Neuronal stem cell (in vitro differentiated cells): ENCODE data around the gene PID1.

Source experiments
- DNase-seq: peaks from one replicate; pipeline ENCODE4 v3.0.0-alpha.2; 2013; ENCODE audit warnings: low spot score
- H2AFZ ChIP-seq: one replicate; pipeline ENCODE4 v1.6.1; 2013; ENCODE audit warnings: mild to moderate bottlenecking, low read length, inconsistent platforms
- H2AK5ac ChIP-seq: 2 replicates; pipeline ENCODE4 v1.6.1; 2013; ENCODE audit warnings: low read depth, mild to moderate bottlenecking, inconsistent platforms, low read length, moderate library complexity, mixed read lengths
- H2BK120ac ChIP-seq: 2 replicates; pipeline ENCODE4 v1.6.1; 2013; ENCODE audit warnings: low read depth, mild to moderate bottlenecking, inconsistent platforms, low read length, moderate library complexity, mixed read lengths
- H2BK12ac ChIP-seq: one replicate; pipeline ENCODE4 v1.6.1; 2013; ENCODE audit warnings: low read length, inconsistent platforms
- H2BK15ac ChIP-seq: 2 replicates; pipeline ENCODE4 v1.6.1; 2013; ENCODE audit warnings: mild to moderate bottlenecking, low read length, inconsistent platforms, mixed read lengths
- H2BK5ac ChIP-seq: one replicate; pipeline ENCODE4 v1.6.1; 2013; ENCODE audit warnings: inconsistent platforms, mild to moderate bottlenecking, low read length, moderate library complexity
- H3K14ac ChIP-seq: one replicate; pipeline ENCODE4 v1.6.1; 2013; ENCODE audit warnings: low read length, inconsistent platforms
- H3K18ac ChIP-seq: 2 replicates; pipeline ENCODE4 v1.6.1; 2013; ENCODE audit warnings: low read length, inconsistent platforms
- H3K23ac ChIP-seq: 2 replicates; pipeline ENCODE4 v1.6.1; 2013; ENCODE audit warnings: low read depth, mild to moderate bottlenecking, mixed read lengths, low read length, inconsistent platforms; ENCODE audit not compliant: poor library complexity
- H3K27ac ChIP-seq: replicated peaks from 3 replicates; pipeline ENCODE4 v1.5.1; 2013; ENCODE audit warnings: low read length, inconsistent platforms
- H3K27me3 ChIP-seq, 3 experiments: 2 replicates each; pipeline ENCODE4 v1.6.1; 2013; ENCODE audit warnings: low read length in 3 of 3, mild to moderate bottlenecking in 2 of 3, inconsistent platforms in 1 of 3, low read depth in 1 of 3, mixed read lengths in 1 of 3, moderate library complexity in 1 of 3; ENCODE audit not compliant: control insufficient read depth in 3 of 3, insufficient read depth in 3 of 3
- H3K36me3 ChIP-seq, 2 donors: replicated peaks in 1 of 2; 2 replicates each; pipeline ENCODE4 v1.6.1; 2013; ENCODE audit warnings: low read length in 2 of 2; ENCODE audit not compliant: control insufficient read depth in 2 of 2, insufficient read depth in 2 of 2
- H3K4ac ChIP-seq: 2 replicates; pipeline ENCODE4 v1.6.1; 2013; ENCODE audit warnings: inconsistent platforms, mild to moderate bottlenecking, low read length, moderate library complexity
- H3K4me1 ChIP-seq, 2 donors: 1 replicate in 1 of 2; 2 replicates in 1 of 2; pipeline ENCODE4 v1.6.1; 2013; ENCODE audit warnings: low read length in 2 of 2, low read depth in 1 of 2; ENCODE audit not compliant: control insufficient read depth in 2 of 2, insufficient read depth in 1 of 2
- H3K4me2 ChIP-seq: one replicate; pipeline ENCODE4 v1.6.1; 2013; ENCODE audit warnings: mild to moderate bottlenecking, low read length, inconsistent platforms; ENCODE audit not compliant: insufficient read depth, poor library complexity, severe bottlenecking
- H3K4me3 ChIP-seq, 2 donors: 2 replicates each; pipeline ENCODE4 v1.5.1; 2013; ENCODE audit warnings: low read length in 2 of 2, mild to moderate bottlenecking in 2 of 2, inconsistent platforms in 1 of 2, moderate library complexity in 1 of 2
- H3K79me1 ChIP-seq: one replicate; pipeline ENCODE4 v1.6.1; 2013; ENCODE audit warnings: low read depth, mild to moderate bottlenecking, inconsistent platforms, low read length, moderate library complexity
- H3K9ac ChIP-seq: one replicate; pipeline ENCODE4 v1.6.1; 2013; ENCODE audit warnings: mild to moderate bottlenecking, low read depth, low read length, inconsistent platforms; ENCODE audit not compliant: poor library complexity
- H3K9me3 ChIP-seq, 2 donors: replicated peaks in 1 of 2; 2 replicates each; pipeline versions ENCODE3 to v1.6.1; 2013; ENCODE audit warnings: low read length in 2 of 2, mild to moderate bottlenecking in 2 of 2, inconsistent platforms in 1 of 2, low read depth in 1 of 2, mixed read lengths in 1 of 2, moderate library complexity in 1 of 2; ENCODE audit not compliant: control insufficient read depth in 2 of 2, insufficient read depth in 1 of 2
- H4K8ac ChIP-seq: one replicate; pipeline ENCODE4 v1.6.1; 2013; ENCODE audit warnings: low read depth, mild to moderate bottlenecking, inconsistent platforms, low read length, moderate library complexity
- H4K91ac ChIP-seq: one replicate; pipeline ENCODE4 v1.6.1; 2013; ENCODE audit warnings: low read length, low read depth, mild to moderate bottlenecking, inconsistent platforms; ENCODE audit not compliant: poor library complexity
- WGBS, 2 donors: extraction: QIAGEN DNeasy Blood & Tissue Kit; methylation state at CpG; one replicate each; pipeline ENCODE4 v1.1.7; 2013; ENCODE audit warnings: missing lambda C conversion rate in 2 of 2, mixed read lengths in 1 of 2; ENCODE audit not compliant: insufficient read length in 2 of 2, insufficient replicate concordance in 1 of 2; ENCODE audit errors: extremely low coverage in 2 of 2; 5-methylcytosine and 5-hydroxymethylcytosine counted together

Gene PID1

GRCh38 chr2:229085439-229085838, 185.6 kb downstream of the PID1 start:
- Histone ChIP-seq H3K27ac (no peak overlapping the region), H3K27me3 (no peaks in the 10 kb centered on the region), H2BK12ac (no peak overlapping the region), H2BK5ac (no peak overlapping the region), H3K14ac (no peak overlapping the region), H3K4me3 (no peak overlapping the region), H2BK120ac (no peak overlapping the region), H2BK15ac (no peak overlapping the region), H3K79me1 (no peaks in the 10 kb centered on the region), H3K23ac (no peak overlapping the region), H3K4me2 (no peak overlapping the region), H4K91ac (no peak overlapping the region), H3K4ac (no peak overlapping the region), H3K9me3 (no peaks in the 10 kb centered on the region), H3K36me3 (no peaks in the 10 kb centered on the region), H3K4me1 (peaks cover 0 to 2% of the 10 kb centered on the region in 2 donors), H4K8ac (no peak overlapping the region), H2AK5ac (no peak overlapping the region), H2AFZ (no peak overlapping the region), H3K18ac (no peak overlapping the region), H3K9ac (no peak overlapping the region)
- no peak for DNase-seq

GRCh38 chr2:229084447-229084846, 186.6 kb downstream of the PID1 start:
- DNase-seq, result no peak
- Histone ChIP-seq H2BK15ac (no peak overlapping the region), H3K14ac (no peak overlapping the region), H3K9me3 (peaks cover 0 to 1% of the 10 kb centered on the region in 2 donors), H2BK12ac (no peak overlapping the region), H3K23ac (no peak overlapping the region), H2BK5ac (no peak overlapping the region), H4K91ac (no peak overlapping the region), H3K4me3 (no peak overlapping the region), H3K4me2 (no peak overlapping the region), H3K4me1 (no peaks in the 10 kb centered on the region), H2AFZ (no peak overlapping the region), H3K36me3 (no peaks in the 10 kb centered on the region), H3K4ac (no peak overlapping the region), H3K79me1 (no peaks in the 10 kb centered on the region), H2BK120ac (no peak overlapping the region), H4K8ac (no peak overlapping the region), H3K9ac (no peak overlapping the region), H3K27me3 (no peaks in the 10 kb centered on the region), H2AK5ac (no peak overlapping the region), H3K18ac (no peak overlapping the region), H3K27ac (no peak overlapping the region)
- no CpG with 5 or more reads among the region's 5 CpGs for WGBS, 2 donors

- no peaks in the 10 kb centered on the region for H3K79me1 ChIP-seq
- H3K36me3 ChIP-seq, result no peaks in the 10 kb centered on the region
- no peak overlapping the region for H2AFZ ChIP-seq
- H3K9ac ChIP-seq, result no peak overlapping the region
- no peaks in the 10 kb centered on the region for H3K4me1 ChIP-seq
- H2AK5ac ChIP-seq, result no peak overlapping the region
- H3K14ac ChIP-seq, result no peak overlapping the region
- no peak overlapping the region for H4K8ac ChIP-seq
- H2BK12ac ChIP-seq, result no peak overlapping the region
- H3K18ac ChIP-seq, result no peak overlapping the region
- no peak overlapping the region for H3K27ac ChIP-seq
- no peak overlapping the region for H2BK5ac ChIP-seq
- no peak overlapping the region for H3K4me3 ChIP-seq
- no peak overlapping the region for H2BK15ac ChIP-seq
- WGBS, 2 donors, result no CpG with 5 or more reads among the region's 5 CpGs
- H2BK120ac ChIP-seq, result no peak overlapping the region
- no peak overlapping the region for H3K4ac ChIP-seq
- peaks cover 0 to 1% of the 10 kb centered on the region in 2 donors for H3K9me3 ChIP-seq
- H4K91ac ChIP-seq, result no peak overlapping the region
- H3K23ac ChIP-seq, result no peak overlapping the region
- DNase-seq, result no peak
- no peak overlapping the region for H3K4me2 ChIP-seq
- no peaks in the 10 kb centered on the region for H3K27me3 ChIP-seq
Observed at GRCh38 chr2:229083606-229084340, 187.3 kb downstream of the PID1 start.

GRCh38 chr2:229081411-229081810, 189.7 kb downstream of the PID1 start:
- no peak overlapping the region for H2BK15ac ChIP-seq
- no peak overlapping the region for H3K14ac ChIP-seq
- H3K4me1 ChIP-seq, result no peaks in the 10 kb centered on the region
- no peak overlapping the region for H3K4me3 ChIP-seq
- no peaks in the 10 kb centered on the region for H3K27me3 ChIP-seq
- H4K91ac ChIP-seq, result no peak overlapping the region
- no peaks in the 10 kb centered on the region for H3K79me1 ChIP-seq
- H3K36me3 ChIP-seq, result no peaks in the 10 kb centered on the region
- H3K4me2 ChIP-seq, result no peak overlapping the region
- H2BK5ac ChIP-seq, result no peak overlapping the region
- H2BK120ac ChIP-seq, result no peak overlapping the region
- H3K9me3 ChIP-seq, result peaks cover 0 to 1% of the 10 kb centered on the region in 2 donors
- H2AFZ ChIP-seq, result no peak overlapping the region
- no peak overlapping the region for H3K9ac ChIP-seq
- H2AK5ac ChIP-seq, result no peak overlapping the region
- no peak overlapping the region for H3K23ac ChIP-seq
- no CpG with 5 or more reads among the region's 1 CpG for WGBS, 2 donors
- no peak overlapping the region for H3K18ac ChIP-seq
- DNase-seq, result no peak
- no peak overlapping the region for H3K27ac ChIP-seq
- no peak overlapping the region for H2BK12ac ChIP-seq
- H3K4ac ChIP-seq, result no peak overlapping the region
- no peak overlapping the region for H4K8ac ChIP-seq
